Epithelial cell of esophagus (primary cell): Measurements from ENCODE around the gene SORCS2.

Experiments
- DNase-seq: peaks from one replicate; pipeline ENCODE4 v3.0.0; 2010; ENCODE audit warnings: low read depth
- H3K4me3 ChIP-seq: 2 replicates; pipeline ENCODE4 v1.5.1; 2011; ENCODE audit warnings: mild to moderate bottlenecking, low read length, control low read depth
- TF ChIP-seq, protein P1 (sequence below): IDR thresholded peaks from 2 replicates; pipeline ENCODE4 v1.5.1; 2011; ENCODE audit warnings: low read depth, mild to moderate bottlenecking, low read length, control low read depth, inconsistent platforms; ENCODE audit not compliant: insufficient read depth; ENCODE audit errors: missing control alignments

The SORCS2 gene

DNA sequence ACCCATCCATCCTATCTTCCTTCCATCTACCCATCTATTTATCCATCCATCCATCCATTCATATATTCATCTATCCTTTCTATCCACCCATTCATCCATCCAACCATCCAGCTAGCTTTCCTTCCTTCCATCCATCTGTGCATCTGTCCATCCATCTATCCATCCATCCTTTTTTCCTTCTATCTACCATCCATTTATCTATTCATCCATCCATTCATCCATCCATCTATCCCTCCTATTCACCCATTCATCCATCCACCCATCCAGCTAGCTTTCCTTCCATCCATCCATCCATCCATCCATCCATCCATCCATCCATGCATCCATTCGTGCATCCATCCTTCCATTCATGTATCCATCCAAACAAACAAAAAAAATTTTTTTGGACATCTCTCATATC lies 123.6 kb downstream of the SORCS2 start:
- H3K4me3 ChIP-seq: no peak overlapping the region
- DNase-seq: no peak
- TF ChIP-seq, protein P1, sequence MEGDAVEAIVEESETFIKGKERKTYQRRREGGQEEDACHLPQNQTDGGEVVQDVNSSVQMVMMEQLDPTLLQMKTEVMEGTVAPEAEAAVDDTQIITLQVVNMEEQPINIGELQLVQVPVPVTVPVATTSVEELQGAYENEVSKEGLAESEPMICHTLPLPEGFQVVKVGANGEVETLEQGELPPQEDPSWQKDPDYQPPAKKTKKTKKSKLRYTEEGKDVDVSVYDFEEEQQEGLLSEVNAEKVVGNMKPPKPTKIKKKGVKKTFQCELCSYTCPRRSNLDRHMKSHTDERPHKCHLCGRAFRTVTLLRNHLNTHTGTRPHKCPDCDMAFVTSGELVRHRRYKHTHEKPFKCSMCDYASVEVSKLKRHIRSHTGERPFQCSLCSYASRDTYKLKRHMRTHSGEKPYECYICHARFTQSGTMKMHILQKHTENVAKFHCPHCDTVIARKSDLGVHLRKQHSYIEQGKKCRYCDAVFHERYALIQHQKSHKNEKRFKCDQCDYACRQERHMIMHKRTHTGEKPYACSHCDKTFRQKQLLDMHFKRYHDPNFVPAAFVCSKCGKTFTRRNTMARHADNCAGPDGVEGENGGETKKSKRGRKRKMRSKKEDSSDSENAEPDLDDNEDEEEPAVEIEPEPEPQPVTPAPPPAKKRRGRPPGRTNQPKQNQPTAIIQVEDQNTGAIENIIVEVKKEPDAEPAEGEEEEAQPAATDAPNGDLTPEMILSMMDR: no peak

DNA sequence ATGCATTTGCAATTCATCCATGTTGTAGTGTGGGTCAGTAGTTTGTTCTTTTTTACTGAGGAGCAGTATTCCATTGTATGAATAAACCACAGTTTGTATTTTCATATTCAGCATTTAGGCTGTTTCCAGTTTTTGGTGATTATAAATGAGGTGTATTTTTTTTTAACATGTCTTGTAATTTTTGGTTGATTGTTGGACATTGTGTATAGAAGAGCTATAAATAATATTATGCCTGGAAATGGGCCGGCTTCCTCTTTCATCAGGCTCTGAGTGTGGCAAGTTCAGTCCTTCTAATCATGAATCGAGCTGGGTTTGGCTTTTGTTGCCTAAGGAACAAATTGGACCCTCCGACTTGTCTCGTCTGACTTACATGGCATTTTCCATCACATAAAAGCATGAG lies 126.7 kb downstream of the SORCS2 start:
- H3K4me3 ChIP-seq: no peak overlapping the region
- TF ChIP-seq, protein P1: no peak
- no peak for DNase-seq

DNA sequence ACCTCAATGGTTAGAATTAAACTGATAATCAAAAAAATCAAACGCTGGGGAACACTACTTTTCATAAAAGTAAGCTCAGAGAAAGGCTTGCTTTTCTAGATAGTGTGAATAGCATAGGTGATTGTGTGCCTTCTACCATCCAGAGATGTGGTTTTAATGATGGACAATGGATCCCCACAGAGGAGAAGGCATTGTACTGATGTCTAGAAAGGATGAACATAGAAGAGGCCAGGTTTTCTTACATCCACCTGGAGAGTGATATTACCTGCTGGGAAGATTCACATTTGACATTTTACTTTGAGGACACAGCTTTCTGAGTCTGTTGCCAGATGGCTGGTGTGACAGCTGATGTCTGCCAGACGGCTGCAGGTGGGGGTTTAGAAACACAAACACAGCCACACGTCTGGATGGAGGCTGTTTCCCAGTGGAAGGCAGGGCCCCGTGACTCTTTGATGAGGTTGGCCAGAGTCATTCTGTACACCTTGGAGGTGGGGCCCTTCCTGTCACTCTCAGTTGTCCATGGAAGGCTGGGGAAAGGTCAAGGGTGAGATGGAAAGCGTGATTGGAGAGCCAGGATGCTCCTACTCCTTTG lies 128.0 kb downstream of the SORCS2 start:
- TF ChIP-seq, protein P1: no peak
- H3K4me3 ChIP-seq: no peak overlapping the region
- no peak for DNase-seq

DNA sequence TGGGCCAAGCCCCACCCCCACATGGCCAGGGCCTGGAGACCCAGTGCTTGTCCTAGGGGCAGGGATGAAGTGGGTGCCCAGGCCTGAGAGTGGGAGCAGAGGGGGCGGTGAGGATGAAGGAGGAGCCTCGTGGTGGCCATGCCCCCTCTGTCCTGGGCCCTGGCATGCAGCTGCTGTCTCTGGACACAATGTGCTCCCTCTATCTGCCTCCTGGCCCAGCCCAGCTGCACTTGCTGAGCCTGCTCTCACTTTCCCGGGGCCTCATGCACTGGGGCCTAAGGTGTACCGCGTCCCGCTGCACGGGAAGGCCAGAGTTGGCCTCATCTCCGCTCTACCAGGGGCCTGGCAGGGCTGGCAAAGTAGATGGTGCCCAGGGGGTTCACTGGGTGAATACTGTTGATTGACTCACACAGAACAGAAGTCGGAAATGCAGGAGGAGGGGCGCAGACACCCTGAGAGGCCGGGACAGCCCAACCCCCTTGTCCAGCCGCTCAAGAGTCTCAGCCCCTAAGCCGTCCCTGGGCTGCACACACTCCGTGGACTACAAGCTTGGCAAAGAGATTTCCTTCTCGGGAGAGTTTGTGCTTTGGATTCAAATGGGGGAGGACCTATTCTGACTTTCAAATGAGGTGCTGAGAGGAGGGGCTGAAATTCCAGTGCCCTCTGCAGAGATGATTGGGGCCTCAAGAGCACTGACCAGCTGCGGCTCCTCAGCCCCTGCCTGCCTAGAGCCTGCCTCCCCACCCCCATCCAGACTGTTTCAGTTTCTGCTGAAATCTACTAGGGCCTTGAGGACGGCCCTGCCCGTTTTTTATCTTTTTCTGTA lies 130.0 kb downstream of the SORCS2 start:
- H3K4me3 ChIP-seq: no peak overlapping the region
- TF ChIP-seq, protein P1: no peak
- no peak for DNase-seq

DNA sequence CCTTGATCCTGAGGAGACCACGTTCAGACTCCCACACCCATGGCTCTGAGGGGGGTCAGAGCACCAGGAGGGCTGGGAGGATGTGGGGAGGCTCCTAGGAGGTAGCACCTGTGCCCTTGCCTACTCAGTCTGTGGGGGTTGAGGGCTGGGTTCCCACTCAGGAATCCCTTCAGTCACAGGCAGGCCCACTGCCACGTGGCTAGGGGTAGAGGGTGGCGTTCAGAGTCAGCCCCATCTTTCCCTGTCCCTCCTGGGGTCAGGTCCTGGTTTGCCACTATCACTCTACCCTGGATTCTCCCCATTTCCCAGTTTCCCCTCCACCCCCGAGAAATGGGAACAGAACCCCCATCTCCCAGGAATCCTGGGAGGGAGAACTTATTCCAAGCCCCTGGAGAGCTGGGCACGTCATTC lies 131.1 kb downstream of the SORCS2 start:
- H3K4me3 ChIP-seq: no peak overlapping the region
- DNase-seq: no peak
- TF ChIP-seq, protein P1: no peak

DNA sequence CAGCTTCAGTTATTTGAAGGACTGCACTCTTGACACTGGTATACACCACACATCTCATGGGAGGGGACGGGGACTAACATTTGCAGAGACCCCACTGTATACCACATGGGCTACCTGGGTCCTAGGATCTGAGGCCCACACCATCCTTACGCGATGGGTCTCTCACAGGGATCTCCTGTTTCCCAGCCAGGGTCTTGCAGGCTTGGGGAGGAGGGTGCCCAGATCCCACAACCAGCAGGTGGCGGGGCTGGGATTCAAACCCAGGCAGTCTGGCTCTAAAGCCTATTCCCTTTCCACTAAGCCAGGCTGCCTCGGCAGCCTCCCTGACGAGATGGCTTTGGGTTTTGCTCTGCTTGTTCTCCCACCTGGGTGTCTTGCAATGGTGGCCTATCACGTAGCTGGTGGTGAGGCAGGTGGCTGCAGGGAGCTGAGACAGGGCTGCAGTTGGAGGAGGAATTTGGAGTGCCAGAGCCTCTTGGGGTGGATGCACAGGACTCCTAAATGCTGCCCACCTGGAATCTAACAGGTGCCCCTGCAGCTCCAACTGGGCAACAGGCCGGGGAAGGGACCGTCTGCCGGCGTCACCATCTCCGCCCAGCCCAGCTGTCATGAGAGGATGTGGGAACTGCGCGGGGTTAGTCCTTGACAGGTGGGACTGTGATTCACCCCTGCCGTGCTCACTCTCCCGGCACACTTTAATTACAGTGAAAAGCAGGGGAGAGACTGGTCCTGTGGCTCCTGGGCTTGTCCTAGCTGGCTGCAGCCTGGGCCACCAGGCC lies 131.7 kb downstream of the SORCS2 start:
- H3K4me3 ChIP-seq: no peak overlapping the region
- no peak for DNase-seq
- TF ChIP-seq, protein P1: no peak
